ENCODE measurements around the gene OR2L5. TPM values are rescaled to one million over a fixed set of nuclear protein-coding genes. Genes with fewer than 3 reads are reported as not detected.

Gene OR2L5, protein sequence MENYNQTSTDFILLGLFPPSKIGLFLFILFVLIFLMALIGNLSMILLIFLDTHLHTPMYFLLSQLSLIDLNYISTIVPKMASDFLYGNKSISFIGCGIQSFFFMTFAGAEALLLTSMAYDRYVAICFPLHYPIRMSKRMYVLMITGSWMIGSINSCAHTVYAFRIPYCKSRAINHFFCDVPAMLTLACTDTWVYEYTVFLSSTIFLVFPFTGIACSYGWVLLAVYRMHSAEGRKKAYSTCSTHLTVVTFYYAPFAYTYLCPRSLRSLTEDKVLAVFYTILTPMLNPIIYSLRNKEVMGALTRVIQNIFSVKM
- total RNA-seq = not detected

DNA sequence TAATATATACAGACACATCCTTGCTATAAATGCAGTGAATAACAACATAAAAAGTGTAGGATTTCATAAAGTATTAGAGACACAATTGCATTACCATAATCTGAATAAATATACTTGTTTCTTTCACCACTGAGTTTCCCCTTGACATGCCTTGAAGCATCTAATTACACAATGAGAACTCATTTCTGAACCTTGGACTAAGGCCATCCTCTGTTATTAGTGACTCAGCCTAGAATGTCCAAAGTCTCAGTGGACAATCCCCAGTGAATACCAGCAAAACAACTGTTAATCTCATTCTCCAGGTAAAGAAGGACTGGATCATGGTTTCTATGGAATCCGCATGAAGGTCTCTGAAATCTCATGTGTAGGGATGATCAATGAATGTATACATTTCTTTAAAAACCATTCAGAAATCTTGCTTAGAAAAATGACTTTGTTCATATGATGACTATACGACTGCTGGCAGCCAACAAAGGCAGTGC lies at the start of gene OR2L5:
OR2L5 (plus strand) TSS at position 432 of the 482 bp plus-strand sequence. CDS start 8,288 bp downstream, outside the sequence.
- TF ChIP-seq POLR2AphosphoS5 (IDR thresholded peaks at IDR 0.05) (no peak), POLR2A (IDR thresholded peaks at IDR 0.05) (no peak)
- TF ChIP-seq, protein P1, sequence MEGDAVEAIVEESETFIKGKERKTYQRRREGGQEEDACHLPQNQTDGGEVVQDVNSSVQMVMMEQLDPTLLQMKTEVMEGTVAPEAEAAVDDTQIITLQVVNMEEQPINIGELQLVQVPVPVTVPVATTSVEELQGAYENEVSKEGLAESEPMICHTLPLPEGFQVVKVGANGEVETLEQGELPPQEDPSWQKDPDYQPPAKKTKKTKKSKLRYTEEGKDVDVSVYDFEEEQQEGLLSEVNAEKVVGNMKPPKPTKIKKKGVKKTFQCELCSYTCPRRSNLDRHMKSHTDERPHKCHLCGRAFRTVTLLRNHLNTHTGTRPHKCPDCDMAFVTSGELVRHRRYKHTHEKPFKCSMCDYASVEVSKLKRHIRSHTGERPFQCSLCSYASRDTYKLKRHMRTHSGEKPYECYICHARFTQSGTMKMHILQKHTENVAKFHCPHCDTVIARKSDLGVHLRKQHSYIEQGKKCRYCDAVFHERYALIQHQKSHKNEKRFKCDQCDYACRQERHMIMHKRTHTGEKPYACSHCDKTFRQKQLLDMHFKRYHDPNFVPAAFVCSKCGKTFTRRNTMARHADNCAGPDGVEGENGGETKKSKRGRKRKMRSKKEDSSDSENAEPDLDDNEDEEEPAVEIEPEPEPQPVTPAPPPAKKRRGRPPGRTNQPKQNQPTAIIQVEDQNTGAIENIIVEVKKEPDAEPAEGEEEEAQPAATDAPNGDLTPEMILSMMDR (IDR thresholded peaks at IDR 0.05) = no peak
- H3K27ac ChIP-seq = no peak within 1 kb of the TSS
- WGBS, 2 donors (ENCODE audit: low coverage in 1 of 2) = 92 to 100% methylated on average over 1 to 2 of the region's 2 CpGs
- H3K4me3 ChIP-seq = no peak within 1 kb of the TSS
- no peaks in the 10 kb centered on the region for H3K36me3 ChIP-seq
- no peaks in the 10 kb centered on the region for H3K27me3 ChIP-seq
- ATAC-seq = no peak
- peaks cover 0 to 30% (median 0%) of the 10 kb centered on the region in 3 donors for H3K9me3 ChIP-seq
- H3K4me1 ChIP-seq = no peaks in the 10 kb centered on the region

DNA sequence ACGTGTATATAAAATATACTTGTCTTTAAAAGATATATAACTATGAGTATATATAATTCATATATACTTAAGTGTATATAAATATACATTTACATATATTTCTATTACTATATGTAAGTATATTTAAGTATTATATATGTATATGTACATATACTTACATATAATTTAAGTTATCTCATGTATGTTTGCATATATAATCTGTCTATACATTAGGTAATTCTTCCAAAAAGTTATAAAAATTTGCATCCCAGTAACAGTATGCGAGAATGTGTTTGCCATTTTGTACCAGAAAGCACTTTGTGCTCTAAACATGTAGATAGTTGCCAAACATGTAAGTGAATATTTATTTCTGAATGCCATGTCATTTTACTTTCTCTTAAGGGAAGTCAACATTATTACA lies 48.5 kb upstream of the OR2L5 start, which contains the start of gene OR2AK2:
OR2AK2 (plus strand) TSS at position 301 of the 400 bp plus-strand sequence. CDS start 144 bp downstream, outside the sequence.
- Histone ChIP-seq H3K4me1 (no peaks in the 10 kb centered on the region), H3K36me3 (no peaks in the 10 kb centered on the region), H3K27me3 (no peaks in the 10 kb centered on the region), H3K4me3 (no peak within 1 kb of the TSS), H3K27ac (no peak within 1 kb of the TSS), H3K9me3 (no peaks in the 10 kb centered on the region)
- no peak for ATAC-seq
- 84 to 87% methylated on average over 2 of the region's 2 CpGs for WGBS, 2 donors (ENCODE audit: low coverage in 1 of 2)
- TF ChIP-seq POLR2A (IDR thresholded peaks at IDR 0.05) (no peak), EP300 (IDR thresholded peaks at IDR 0.05) (no peak), POLR2AphosphoS5 (IDR thresholded peaks at IDR 0.05) (no peak)
- TF ChIP-seq, protein P1 (IDR thresholded peaks at IDR 0.05) = no peak

DNA sequence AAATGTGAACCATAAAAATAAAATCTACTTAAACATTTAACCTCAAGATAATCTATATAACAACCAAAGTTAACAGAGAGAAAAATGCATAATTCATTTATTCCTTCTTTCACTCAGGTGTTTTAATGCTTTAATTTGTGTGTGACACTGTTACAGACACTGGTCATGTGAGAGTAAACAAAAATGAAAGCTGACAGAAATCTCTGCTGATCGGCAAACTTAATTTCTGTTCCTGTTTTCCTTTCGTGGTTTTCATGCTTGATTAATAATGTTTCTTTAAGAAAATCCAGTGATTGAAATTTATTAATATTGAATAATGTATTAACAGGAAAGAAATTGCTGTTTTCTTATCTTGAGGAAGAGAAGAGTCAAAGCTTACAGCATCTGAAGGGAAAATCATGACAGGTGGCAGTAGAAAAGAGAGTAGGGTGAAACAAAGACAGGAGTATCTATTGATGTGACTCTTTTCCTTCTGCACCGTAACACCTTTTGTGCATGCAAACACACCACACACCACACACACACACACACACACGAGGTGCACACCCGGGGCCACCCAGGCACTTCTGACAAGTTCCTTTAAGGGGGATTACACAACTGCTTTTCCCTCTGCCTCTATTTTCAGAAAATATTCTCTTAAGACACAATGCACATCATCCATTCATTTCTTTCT lies 46.8 kb upstream of the OR2L5 start:
- Histone ChIP-seq H3K4me1 (no peaks in the 10 kb centered on the region), H3K36me3 (no peaks in the 10 kb centered on the region), H3K9me3 (no peaks in the 10 kb centered on the region), H3K27ac (no peak overlapping the region), H3K4me3 (no peak overlapping the region), H3K27me3 (no peaks in the 10 kb centered on the region)
- WGBS, 2 donors (ENCODE audit: low coverage in 1 of 2) = 70 to 72% methylated on average over 5 of the region's 5 CpGs
- no peak for ATAC-seq
- no peak for TF ChIP-seq POLR2A (IDR thresholded peaks at IDR 0.05)
- no peak for TF ChIP-seq EP300 (IDR thresholded peaks at IDR 0.05)
- TF ChIP-seq POLR2AphosphoS5 (IDR thresholded peaks at IDR 0.05) = no peak
- TF ChIP-seq, protein P1 (IDR thresholded peaks at IDR 0.05) = no peak

DNA sequence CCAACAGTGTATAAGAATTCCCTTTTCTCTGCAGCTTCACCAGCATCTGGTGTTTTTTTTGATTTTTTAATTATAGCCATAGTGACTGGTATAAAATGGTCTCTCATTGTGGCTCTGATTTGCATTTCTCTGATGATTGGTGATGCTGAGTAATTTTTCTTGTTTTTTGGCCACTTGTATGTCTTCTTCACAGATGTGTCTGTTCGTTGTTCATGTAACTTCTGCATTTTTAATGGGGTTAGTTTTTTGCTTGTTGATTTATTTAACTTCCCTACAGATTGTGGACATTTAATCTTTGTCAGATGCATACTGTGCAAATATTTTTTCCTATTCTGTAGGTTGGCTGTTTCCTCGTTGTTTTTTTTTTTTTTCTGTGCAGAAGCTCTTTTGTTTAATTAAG lies 20.5 kb upstream of the OR2L5 start:
- ATAC-seq = no peak
- Histone ChIP-seq H3K4me1 (no peaks in the 10 kb centered on the region), H3K36me3 (no peaks in the 10 kb centered on the region), H3K4me3 (no peak overlapping the region), H3K27me3 (no peaks in the 10 kb centered on the region), H3K27ac (no peak overlapping the region), H3K9me3 (no peaks in the 10 kb centered on the region)
- TF ChIP-seq POLR2AphosphoS5 (IDR thresholded peaks at IDR 0.05) = no peak
- TF ChIP-seq POLR2A (IDR thresholded peaks at IDR 0.05) = no peak
- TF ChIP-seq, protein P1 (IDR thresholded peaks at IDR 0.05) = no peak
- no peak for TF ChIP-seq EP300 (IDR thresholded peaks at IDR 0.05)
- WGBS, 2 donors (ENCODE audit: low coverage in 1 of 2) = 36 to 50% methylated on average over 1 to 2 of the region's 2 CpGs
